HG03432 (cell line): ENCODE measurements around the gene VDR.
"Not testable (repeated sequence)": the region's sequence is repeated elsewhere in the genome, so short reads cannot be mapped to it uniquely, and the experiment has no call there.

Experiments
- ATAC-seq: cut with Tn5 transposase; IDR thresholded peaks from one replicate; pipeline ENCODE4 v1.9.1; 2021; ENCODE audit warnings: mild to moderate bottlenecking, moderate library complexity; ENCODE audit not compliant: unreplicated experiment

VDR gene

GRCh38 chr12:47851303-47851952 is 53.4 kb downstream of the VDR start:
- no peak for ATAC-seq

GRCh38 chr12:47850153-47851084 is 54.4 kb downstream of the VDR start:
- ATAC-seq, result no peak

GRCh38 chr12:47849261-47849660 is 55.5 kb downstream of the VDR start:
- ATAC-seq, result no peak

GRCh38 chr12:47848853-47849252 is 55.9 kb downstream of the VDR start:
- no peak for ATAC-seq

GRCh38 chr12:47846294-47846996 is 58.3 kb downstream of the VDR start:
- no peak for ATAC-seq

- no peak for ATAC-seq
These were observed 59.7 kb downstream of the VDR start for GRCh38 chr12:47845081-47845480.

GRCh38 chr12:47844264-47845019 is 60.4 kb downstream of the VDR start:
- ATAC-seq, result no peak

GRCh38 chr12:47843226-47843980 is 61.4 kb downstream of the VDR start:
- no peak for ATAC-seq

GRCh38 chr12:47842543-47842942 is 62.3 kb downstream of the VDR start:
- not testable (repeated sequence) for ATAC-seq

- ATAC-seq, result no peak
These were observed 62.9 kb downstream of the VDR start for GRCh38 chr12:47841910-47842309.

GRCh38 chr12:47841501-47841900 is 63.3 kb downstream of the VDR start:
- no peak for ATAC-seq

- ATAC-seq, result no peak
These were observed 64.2 kb downstream of the VDR start for GRCh38 chr12:47840571-47840970.

- no peak for ATAC-seq
These were observed 65.4 kb downstream of the VDR start for GRCh38 chr12:47839214-47839876.

- ATAC-seq, result no peak
These were observed 66.4 kb downstream of the VDR start for GRCh38 chr12:47838286-47838931.

GRCh38 chr12:47837190-47838171 is 67.3 kb downstream of the VDR start:
- ATAC-seq, result no peak

GRCh38 chr12:47835831-47836155 is 69.0 kb downstream of the VDR start:
- ATAC-seq, result no peak

- no peak for ATAC-seq
These were observed 69.6 kb downstream of the VDR start for GRCh38 chr12:47835006-47835830.
